Measurements from ENCODE around the gene WEE2. TPM values are rescaled to one million over a fixed set of nuclear protein-coding genes. Genes with fewer than 3 reads are reported as not detected.
"Not testable (repeated sequence)": the region's sequence is repeated elsewhere in the genome, so short reads cannot be mapped to it uniquely, and the experiment has no call there.

WEE2 gene
- polyA plus RNA-seq, 1 experiment = not detected

GRCh38 chr7:141752634-141753033 lies 44.5 kb downstream of the WEE2 start:
- no peak overlapping the region for H3K4me3 ChIP-seq (ENCODE audit: low read depth, low read length)
- ChIA-PET POLR2A (no interaction called here), CTCF (no interaction called here)
- peaks cover 15% of the 10 kb centered on the region for H3K36me3 ChIP-seq (ENCODE audit: control insufficient read depth, insufficient read depth, low read length)
- TF ChIP-seq CTCF (IDR thresholded peaks at IDR 0.05; ENCODE audit: insufficient read depth, low read depth, low read length) = peak; percentile 24; the same call in 1 of the 2 replicates
- H3K27me3 ChIP-seq (ENCODE audit: control insufficient read depth, insufficient read depth, low read length) = no peaks in the 10 kb centered on the region
- no peak for DNase-seq (ENCODE audit: low read depth)

- peak; percentile 45 for TF ChIP-seq CTCF (IDR thresholded peaks at IDR 0.05; ENCODE audit: insufficient read depth, low read depth, low read length)
- CTCF ChIA-PET = interaction anchor here (1.8 kb wide), 1 partner anchor 31 kb away, joined by 6 read pairs; no protein-coding TSS in a partner anchor
- Histone ChIP-seq H3K4me3 (ENCODE audit: low read depth, low read length) (no peak overlapping the region), H3K36me3 (ENCODE audit: control insufficient read depth, insufficient read depth, low read length) (peaks cover 12% of the 10 kb centered on the region), H3K27me3 (ENCODE audit: control insufficient read depth, insufficient read depth, low read length) (no peaks in the 10 kb centered on the region)
- POLR2A ChIA-PET = no interaction called here
- no peak for DNase-seq (ENCODE audit: low read depth)
These were observed 46.8 kb downstream of the WEE2 start for GRCh38 chr7:141754939-141755338.

GRCh38 chr7:141763797-141764196 lies 55.6 kb downstream of the WEE2 start, which contains the start of gene TAS2R3:
Gene TAS2R3, plus strand, starts transcription at chr7:141764097. Its CDS starts 62 bp downstream, at chr7:141764159.
- no peaks in the 10 kb centered on the region for H3K27me3 ChIP-seq (ENCODE audit: control insufficient read depth, insufficient read depth, low read length)
- ChIA-PET CTCF (interaction anchor here (1.7 kb wide), 1 partner anchor 22 kb away, joined by 5 read pairs; no protein-coding TSS in a partner anchor), POLR2A (no interaction called here)
- no peak for DNase-seq (ENCODE audit: low read depth)
- no peak for TF ChIP-seq CTCF (IDR thresholded peaks at IDR 0.05; ENCODE audit: insufficient read depth, low read depth, low read length)
- peaks cover 2% of the 10 kb centered on the region; the same call in 1 of the 2 replicates for H3K36me3 ChIP-seq (ENCODE audit: control insufficient read depth, insufficient read depth, low read length)
- H3K4me3 ChIP-seq (ENCODE audit: low read depth, low read length) = no peak within 1 kb of the TSS

- H3K4me3 ChIP-seq (ENCODE audit: low read depth, low read length); H3K36me3 ChIP-seq (ENCODE audit: control insufficient read depth, insufficient read depth, low read length); POLR2A ChIA-PET; H3K27me3 ChIP-seq (ENCODE audit: control insufficient read depth, insufficient read depth, low read length); DNase-seq (ENCODE audit: low read depth); CTCF ChIA-PET: not testable (repeated sequence)
These were observed 62.0 kb downstream of the WEE2 start for GRCh38 chr7:141770083-141770583.

GRCh38 chr7:141776374-141776773 lies 68.2 kb downstream of the WEE2 start, which contains the start of gene TAS2R4:
Gene TAS2R4, plus strand, starts transcription at chr7:141776674. Its CDS starts 1,815 bp downstream, at chr7:141778489.
- ChIA-PET CTCF (interaction anchor here (1.2 to 2.8 kb wide), 2 partner anchors 10 to 38 kb away, joined by 4 to 15 read pairs; partner anchors contain the start of gene SSBP1), POLR2A (no interaction called here)
- Histone ChIP-seq H3K27me3 (ENCODE audit: control insufficient read depth, insufficient read depth, low read length) (no peaks in the 10 kb centered on the region), H3K4me3 (ENCODE audit: low read depth, low read length) (no peak within 1 kb of the TSS), H3K36me3 (ENCODE audit: control insufficient read depth, insufficient read depth, low read length) (no peaks in the 10 kb centered on the region)
- no peak for DNase-seq (ENCODE audit: low read depth)
- TF ChIP-seq CTCF (IDR thresholded peaks at IDR 0.05; ENCODE audit: insufficient read depth, low read depth, low read length) = no peak

Small RNA genes lying within 50 kb of the gene (small RNA-seq; reads per million reads assigned to genes)
- not detected for gene RNU1-82P (ENCODE audit: insufficient read length, low read depth, low replicate concordance)

Other genes starting within 250 kb of the WEE2 start
- gene AGK, start 156.9 kb upstream of the WEE2 start, polyA plus RNA-seq (2011; rRNA removed) = 30.3 and 34.7 TPM in 2 replicates
- gene DENND11, start 6.2 kb upstream of the WEE2 start, polyA plus RNA-seq (2011; rRNA removed) = 4.2 and 4.6 TPM in 2 replicates
- gene SSBP1, start 30.0 kb downstream of the WEE2 start, polyA plus RNA-seq (2011; rRNA removed) = 55.0 and 139 TPM in 2 replicates
- 0.29 TPM in 1 of 2 replicates, not detected in the other for gene TAS2R3, start 55.7 kb downstream of the WEE2 start, polyA plus RNA-seq (2011; rRNA removed)
- gene TAS2R4, start 68.3 kb downstream of the WEE2 start, polyA plus RNA-seq (2011; rRNA removed) = 0.12 and 0.23 TPM in 2 replicates
- gene TAS2R5, start 81.9 kb downstream of the WEE2 start, polyA plus RNA-seq (2011; rRNA removed) = 0.43 and 0.64 TPM in 2 replicates
- not detected in 2 replicates for gene PRSS37, start 133.1 kb downstream of the WEE2 start, polyA plus RNA-seq (2011; rRNA removed)
- gene OR9A4, start 208.0 kb downstream of the WEE2 start, polyA plus RNA-seq (2011; rRNA removed) = not detected in 2 replicates
- not detected in 2 replicates for gene CLEC5A, start 238.6 kb downstream of the WEE2 start, polyA plus RNA-seq (2011; rRNA removed)

Data from BJ (cell line).